Measurements from ENCODE around the gene CMPK2. TPM values are rescaled to one million over a fixed set of nuclear protein-coding genes. Genes with fewer than 3 reads are reported as not detected.

The CMPK2 gene
- polyA plus RNA-seq, 2 donors = 0.71 to 0.96 TPM

DNA sequence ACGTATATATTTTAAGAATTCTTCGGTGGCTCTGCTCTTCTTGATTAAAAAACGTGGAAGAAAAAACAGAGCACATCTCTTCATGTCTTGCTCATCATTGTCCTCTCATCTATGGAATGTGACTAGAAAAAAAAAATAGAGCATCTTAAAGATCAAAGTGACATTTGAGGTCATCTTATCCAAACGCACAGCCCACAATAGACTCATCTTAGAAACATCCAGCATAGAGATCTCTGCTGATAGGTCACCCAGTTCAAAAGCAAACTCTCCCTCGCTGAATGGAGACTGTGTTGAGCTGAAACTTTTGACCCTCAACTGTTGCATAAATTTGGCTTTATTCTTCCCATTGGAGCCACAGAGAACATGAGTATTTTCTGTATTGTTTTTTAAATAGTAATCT is 65.2 kb downstream of the CMPK2 start:
- no peaks in the 10 kb centered on the region for H3K4me1 ChIP-seq (ENCODE audit: control insufficient read depth in 2 of 2, insufficient read depth in 2 of 2, low read length in 1 of 2)
- 62 to 65% methylated on average over 5 of the region's 5 CpGs for WGBS, 2 donors

More for the DNA sequence above, 65.2 kb downstream of the CMPK2 start:
- H3K36me3 ChIP-seq (ENCODE audit: control insufficient read depth in 2 of 2, insufficient read depth in 2 of 2, low read length in 1 of 2) = no peaks in the 10 kb centered on the region
- no peaks in the 10 kb centered on the region for H3K27me3 ChIP-seq (ENCODE audit: control insufficient read depth in 1 of 2, insufficient read depth in 2 of 2, low read length in 2 of 2)
- H3K9me3 ChIP-seq (ENCODE audit: control insufficient read depth in 2 of 2, insufficient read depth in 1 of 2, low read depth in 1 of 2, low read length in 1 of 2) = peaks cover 0 to 6% of the 10 kb centered on the region in 2 donors
- no peak overlapping the region for H3K27ac ChIP-seq (ENCODE audit: low read depth in 2 of 2, low read length in 1 of 2)
- H3K4me3 ChIP-seq (ENCODE audit: low read depth in 1 of 2, low read length in 2 of 2) = no peak overlapping the region

Other genes starting within 250 kb of the CMPK2 start
- under 1 TPM; 0.49 to 0.98 TPM for gene RSAD2, start 11.9 kb upstream of the CMPK2 start, polyA plus RNA-seq
- gene RNF144A, start 51.5 kb upstream of the CMPK2 start, polyA plus RNA-seq = 1 to 10 TPM; 2.0 to 2.4 TPM

All from esophagus (tissue), 2 donors.